Pancreas (tissue), 10 donors: ENCODE data around the gene IQGAP2. TPM values are rescaled to one million over a fixed set of nuclear protein-coding genes. Genes with fewer than 3 reads are reported as not detected.

ENCODE experiments used
- ATAC-seq, 4 donors: fragments of 200-7000 bp; cut with Tn5 transposase; one replicate each; pipeline versions ENCODE4 v1.8.0 to v1.9.1; 2020; ENCODE audit warnings: mild to moderate bottlenecking in 4 of 4, moderate library complexity in 4 of 4
- DNase-seq, 6 donors: peaks; one replicate each; pipeline ENCODE4 v3.0.0-alpha.2; 2020
- FAIRE-seq: peaks from 2 replicates; lab custom pipeline; 2012; peaks lifted over from hg19 to GRCh38; lab: Jason Lieb, UNC
- H3K27ac ChIP-seq, 4 donors: fragments of 200-600 bp; sonication (generic); 1 replicate in 3 of 4; 2 replicates in 1 of 4; pipeline versions ENCODE4 v1.5.0 to v1.8.0; 2020
- H3K27me3 ChIP-seq, 4 donors: fragments of 200-600 bp; one replicate each; pipeline ENCODE4 v1.8.0; 2021
- H3K36me3 ChIP-seq, 3 donors: fragments of 200-600 bp; sonication (generic) in 1 of 3; one replicate each; pipeline versions ENCODE4 v1.5.0 to v1.8.0; 2020 to 2021
- H3K4me1 ChIP-seq, 3 donors: fragments of 200-600 bp; one replicate each; pipeline ENCODE4 v1.8.0; 2021
- H3K4me3 ChIP-seq, 4 donors: fragments of 200-600 bp; sonication (generic) in 2 of 4; one replicate each; pipeline versions ENCODE4 v1.5.0 to v1.8.0; 2020 to 2021
- H3K9me3 ChIP-seq, 4 donors: fragments of 200-600 bp; one replicate each; pipeline ENCODE4 v1.8.0; 2021
- CTCF ChIP-seq, 4 donors: fragments of 200-600 bp; sonication (generic) in 3 of 4; IDR thresholded peaks; one replicate each; pipeline versions ENCODE4 v1.5.0 to v1.8.0; 2021; ENCODE audit warnings: antibody characterized with exemption in 4 of 4
- WGBS, 2 donors: extraction: QIAGEN DNeasy Blood & Tissue Kit; methylation state at CpG; one replicate each; pipeline ENCODE4 v1.1.7; 2013; 5-methylcytosine and 5-hydroxymethylcytosine counted together
- intact Hi-C, 3 donors: fragments of 100-400 bp; cut with DNase I; formaldehyde crosslinking; loops; one replicate each; pipeline versions ENCODE4 v1.11.1 to v1.14.2; 2022
- polyA plus RNA-seq, 2 donors: library from polyadenylated mRNA; stranded (reverse); fragments of 200-250 nt; gene quantifications; one replicate each; pipeline ENCODE4 v1.2.3, GENCODE V29; 2013
- total RNA-seq, 6 donors: library from RNA; stranded (reverse); fragmentation: NEBNext Ultra II Directional in 4 of 6; extraction: Animal tissue kit (Norgen Biotek cat#: 25700) in 4 of 6; gene quantifications; one replicate each; pipeline versions ENCODE4 v1.2.1 to v1.2.4, GENCODE V29; 2021 to 2023
- donor health status: healthy with polysubstance abuse.
- donor health status: DM: no; HTN: no; CAD: no; lungs with moderate emphysema.
- donor health status: DM: no; HTN: no; CAD: no.
- donor health status: control.
- donor health status: control.
- donor health status: Bipolar disorder and iron deficiency.
- donor health status: DM: yes; HTN: yes; CAD: no.
- donor health status: DM: no; HTN: no; CAD: no.
- donor health status: DM: no; HTN: no; CAD: no.
- donor health status: DM: yes; HTN: yes; CAD: no.

IQGAP2 gene
- total and polyA plus RNA-seq, 8 donors: 14.4 to 54.0 (median 35.2) TPM

- FAIRE-seq: no peak
- TF ChIP-seq CTCF (IDR thresholded peaks at IDR 0.05): no peak
- no peak overlapping the region for H3K27ac ChIP-seq
- no peak overlapping the region for H3K4me3 ChIP-seq
- no peaks in the 10 kb centered on the region for H3K4me1 ChIP-seq
- no peak for DNase-seq
- peaks cover 0 to 7% (median 0%) of the 10 kb centered on the region in 3 donors for H3K36me3 ChIP-seq
- 95 to 97% methylated on average over 1 of the region's 1 CpG for WGBS, 2 donors
- intact Hi-C loops: no loop called here
- no peak for ATAC-seq
- H3K9me3 ChIP-seq: no peaks in the 10 kb centered on the region
- no peaks in the 10 kb centered on the region for H3K27me3 ChIP-seq
These were observed 285.1 kb downstream of the IQGAP2 start for GRCh38 chr5:76688212-76688611.

GRCh38 chr5:76688836-76689235 lies 285.8 kb downstream of the IQGAP2 start:
- no peak overlapping the region for H3K27ac ChIP-seq
- no peak overlapping the region for H3K4me3 ChIP-seq
- ATAC-seq (no peak), DNase-seq (no peak), FAIRE-seq (no peak)
- intact Hi-C loops: no loop called here
- H3K36me3 ChIP-seq: peaks cover 0 to 7% (median 4%) of the 10 kb centered on the region in 3 donors
- WGBS, 2 donors: 84 to 85% methylated on average over 3 of the region's 3 CpGs
- no peaks in the 10 kb centered on the region for H3K27me3 ChIP-seq
- TF ChIP-seq CTCF (IDR thresholded peaks at IDR 0.05): no peak
- no peaks in the 10 kb centered on the region for H3K4me1 ChIP-seq
- H3K9me3 ChIP-seq: no peaks in the 10 kb centered on the region

GRCh38 chr5:76689321-76690036 lies 286.4 kb downstream of the IQGAP2 start:
- 96 to 97% methylated on average over 3 of the region's 3 CpGs for WGBS, 2 donors
- peak in 1 of 4 donors; percentile 26 for ATAC-seq
- DNase-seq: no peak
- intact Hi-C loops: no loop called here
- peaks cover 0 to 7% (median 5%) of the 10 kb centered on the region in 3 donors for H3K36me3 ChIP-seq
- no peak for TF ChIP-seq CTCF (IDR thresholded peaks at IDR 0.05)
- no peak for FAIRE-seq
- no peak overlapping the region for H3K4me3 ChIP-seq
- no peaks in the 10 kb centered on the region for H3K9me3 ChIP-seq
- H3K27ac ChIP-seq: no peak overlapping the region
- no peaks in the 10 kb centered on the region for H3K27me3 ChIP-seq
- H3K4me1 ChIP-seq: no peaks in the 10 kb centered on the region

- no peaks in the 10 kb centered on the region for H3K27me3 ChIP-seq
- no peak overlapping the region for H3K4me3 ChIP-seq
- H3K27ac ChIP-seq: no peak overlapping the region
- H3K4me1 ChIP-seq: no peaks in the 10 kb centered on the region
- no peak for FAIRE-seq
- DNase-seq: no peak
- H3K9me3 ChIP-seq: no peaks in the 10 kb centered on the region
- peaks cover 0 to 5% (median 3%) of the 10 kb centered on the region in 3 donors for H3K36me3 ChIP-seq
- no peak for ATAC-seq
- TF ChIP-seq CTCF (IDR thresholded peaks at IDR 0.05): no peak
- 90 to 98% methylated on average over 3 of the region's 3 CpGs for WGBS, 2 donors
- intact Hi-C loops: no loop called here
These were observed 287.1 kb downstream of the IQGAP2 start for GRCh38 chr5:76690037-76690679.
